GM19467 (cell line): ENCODE results near the gene MMP15.

Experiments
- ATAC-seq: cut with Tn5 transposase; IDR thresholded peaks from one replicate; pipeline ENCODE4 v1.9.1; 2021; ENCODE audit warnings: mild to moderate bottlenecking, moderate library complexity; ENCODE audit not compliant: unreplicated experiment

Gene MMP15

DNA sequence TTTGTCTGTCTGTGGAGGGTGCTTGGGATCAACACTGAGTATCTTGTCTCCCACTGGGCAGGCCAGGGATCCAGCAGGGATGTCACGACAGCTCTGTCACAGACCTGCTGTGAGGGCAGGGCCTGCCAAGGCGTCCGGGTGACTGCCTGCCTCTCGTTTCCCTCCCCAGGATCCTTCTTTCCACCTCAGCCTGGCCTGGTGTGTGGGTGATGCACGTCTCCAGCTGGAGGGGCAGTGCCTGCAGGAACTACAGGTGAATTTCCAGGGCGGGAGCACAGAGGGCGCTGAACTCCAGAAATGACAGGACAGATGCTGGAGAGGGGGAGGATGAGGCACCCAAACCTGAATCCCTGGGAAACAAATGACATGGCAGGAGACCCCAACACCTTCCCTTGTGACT lies 6.8 kb upstream of the MMP15 start:
- ATAC-seq, result no peak

- no peak for ATAC-seq
These were observed 5.6 kb upstream of the MMP15 start for GRCh38 chr16:58019866-58020538.

DNA sequence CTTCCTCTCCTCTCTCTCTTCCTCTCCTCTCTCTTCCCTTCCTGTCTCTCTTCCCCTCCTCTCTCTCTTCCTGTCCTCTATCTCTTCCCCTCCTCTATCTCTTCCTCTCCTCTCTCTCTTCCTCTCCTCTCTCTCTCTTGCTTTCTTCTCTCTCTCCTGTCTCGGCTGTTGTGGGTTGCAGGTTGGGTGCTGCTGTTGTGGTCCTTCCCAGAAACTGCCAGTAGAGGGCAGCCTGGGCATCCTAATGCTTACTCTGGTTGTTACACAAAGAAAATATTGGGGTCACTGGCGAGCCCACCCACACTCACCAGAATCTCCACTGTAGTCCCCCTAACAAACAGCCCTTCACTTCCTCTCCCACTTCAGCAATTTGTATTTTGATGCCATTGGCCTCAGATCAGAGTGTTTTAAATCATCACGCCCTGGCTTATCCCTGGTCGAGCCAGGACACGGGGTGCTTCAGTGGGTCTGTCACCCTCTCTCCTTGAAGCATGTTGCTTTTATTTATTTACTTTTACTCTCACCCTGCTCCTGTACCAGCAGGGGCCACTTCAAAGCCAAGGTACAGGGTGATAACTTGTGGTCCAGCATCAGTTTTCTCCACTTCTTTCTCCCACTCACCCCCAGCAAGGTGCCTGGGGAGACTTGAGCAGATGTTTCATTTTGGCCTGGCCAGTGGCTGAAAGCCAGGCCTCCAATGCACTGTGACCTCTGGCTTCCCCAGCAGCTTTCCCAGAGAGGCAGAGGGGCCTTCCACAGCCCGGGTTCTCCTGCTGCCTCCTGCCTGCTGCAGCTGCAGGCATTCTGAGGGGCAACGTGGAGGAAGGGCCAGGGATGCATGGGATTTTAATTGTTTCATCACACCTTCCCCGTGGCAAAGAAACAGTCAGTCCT lies 4.7 kb upstream of the MMP15 start:
- no peak for ATAC-seq

GRCh38 chr16:58021661-58022551 lies 3.6 kb upstream of the MMP15 start:
- ATAC-seq, result no peak

GRCh38 chr16:58022601-58023371 lies 2.8 kb upstream of the MMP15 start:
- no peak for ATAC-seq

DNA sequence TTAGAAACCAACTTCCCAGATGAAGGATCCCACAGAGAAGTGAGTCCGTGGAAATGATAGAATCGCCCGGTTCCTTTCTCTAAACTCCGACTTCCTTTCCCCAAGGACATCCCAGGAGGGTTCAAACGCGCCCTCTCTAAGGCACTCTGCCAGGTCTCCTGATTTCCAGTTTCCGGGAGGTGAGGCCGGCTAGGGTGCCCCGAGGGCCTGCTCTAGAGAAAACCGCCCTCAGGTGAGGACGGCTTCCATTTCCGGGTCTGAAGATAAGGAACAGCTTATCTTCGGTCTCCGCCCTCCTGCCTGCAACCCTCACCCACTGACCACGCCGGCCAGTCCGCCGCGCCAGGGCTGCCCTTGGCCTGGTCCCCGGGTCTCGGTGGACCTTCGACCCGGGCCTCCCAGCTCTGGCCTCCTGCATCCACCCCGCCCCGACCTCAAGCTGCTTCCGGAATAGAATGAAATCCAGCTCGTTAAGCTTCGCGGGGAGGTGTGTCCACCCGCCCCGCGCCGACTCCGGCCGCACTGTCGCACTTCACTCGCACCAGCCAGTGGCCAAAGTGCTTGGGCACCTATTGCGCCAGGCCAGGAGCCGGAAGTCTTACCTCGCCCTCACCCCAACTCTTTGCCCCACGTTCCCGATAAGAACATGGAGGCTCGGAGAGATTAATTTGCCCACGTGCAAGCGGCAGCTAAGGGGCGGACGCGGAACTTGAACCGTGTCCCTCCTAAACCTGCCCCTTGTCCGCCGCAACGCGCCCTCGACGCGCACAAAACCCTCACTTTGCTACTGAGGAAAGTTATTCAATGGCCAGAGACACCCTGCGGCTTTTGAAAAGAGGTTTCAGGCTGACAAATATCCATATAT lies 836 bp upstream of the MMP15 start:
- ATAC-seq, result no peak

DNA sequence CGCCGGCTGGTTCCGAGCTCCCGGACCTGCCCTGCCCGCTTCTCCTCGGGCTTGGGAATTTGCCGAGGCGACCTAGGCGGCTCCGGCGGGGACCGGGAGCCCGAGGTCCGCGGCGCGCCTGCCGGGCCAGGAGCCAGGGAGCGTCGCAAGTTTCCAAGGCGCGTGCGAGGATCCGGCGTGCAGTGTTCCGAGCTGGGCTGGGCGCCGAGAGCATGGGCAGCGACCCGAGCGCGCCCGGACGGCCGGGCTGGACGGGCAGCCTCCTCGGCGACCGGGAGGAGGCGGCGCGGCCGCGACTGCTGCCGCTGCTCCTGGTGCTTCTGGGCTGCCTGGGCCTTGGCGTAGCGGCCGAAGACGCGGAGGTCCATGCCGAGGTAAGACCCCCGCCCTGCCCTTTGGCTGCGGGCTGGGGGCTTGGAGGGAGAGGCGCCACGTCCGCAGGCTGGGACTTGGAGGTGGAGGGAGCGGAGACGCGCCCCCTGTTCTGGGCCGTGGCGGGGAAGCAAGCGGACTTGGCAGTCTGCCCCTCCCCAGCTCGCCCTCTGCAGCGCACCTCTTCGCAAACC lies 668 bp downstream of the MMP15 start:
- ATAC-seq, result peak; percentile 14

DNA sequence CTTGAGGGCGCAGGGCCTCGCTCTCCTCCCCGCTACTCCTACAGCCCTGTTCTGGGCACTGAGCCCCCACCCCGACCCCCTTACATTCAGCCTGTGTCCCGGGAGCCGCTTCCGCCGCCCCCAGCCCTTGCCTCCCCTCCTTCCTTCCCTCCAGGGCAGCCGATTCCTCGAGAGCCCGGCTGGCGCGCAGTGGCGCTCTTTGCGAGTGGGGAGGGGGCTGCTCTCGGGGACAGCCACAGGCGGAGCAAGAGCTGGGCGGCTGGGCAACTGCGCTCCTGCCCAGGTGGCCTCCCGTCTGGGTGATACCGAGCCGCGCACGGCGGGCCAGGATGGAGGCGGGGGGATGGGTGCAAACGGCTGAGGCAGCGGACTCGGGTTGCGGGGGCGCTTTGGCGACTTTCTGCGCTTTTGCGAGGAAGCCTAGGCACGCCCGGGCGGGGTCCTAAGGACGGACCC lies 1.2 kb downstream of the MMP15 start:
- no peak for ATAC-seq

DNA sequence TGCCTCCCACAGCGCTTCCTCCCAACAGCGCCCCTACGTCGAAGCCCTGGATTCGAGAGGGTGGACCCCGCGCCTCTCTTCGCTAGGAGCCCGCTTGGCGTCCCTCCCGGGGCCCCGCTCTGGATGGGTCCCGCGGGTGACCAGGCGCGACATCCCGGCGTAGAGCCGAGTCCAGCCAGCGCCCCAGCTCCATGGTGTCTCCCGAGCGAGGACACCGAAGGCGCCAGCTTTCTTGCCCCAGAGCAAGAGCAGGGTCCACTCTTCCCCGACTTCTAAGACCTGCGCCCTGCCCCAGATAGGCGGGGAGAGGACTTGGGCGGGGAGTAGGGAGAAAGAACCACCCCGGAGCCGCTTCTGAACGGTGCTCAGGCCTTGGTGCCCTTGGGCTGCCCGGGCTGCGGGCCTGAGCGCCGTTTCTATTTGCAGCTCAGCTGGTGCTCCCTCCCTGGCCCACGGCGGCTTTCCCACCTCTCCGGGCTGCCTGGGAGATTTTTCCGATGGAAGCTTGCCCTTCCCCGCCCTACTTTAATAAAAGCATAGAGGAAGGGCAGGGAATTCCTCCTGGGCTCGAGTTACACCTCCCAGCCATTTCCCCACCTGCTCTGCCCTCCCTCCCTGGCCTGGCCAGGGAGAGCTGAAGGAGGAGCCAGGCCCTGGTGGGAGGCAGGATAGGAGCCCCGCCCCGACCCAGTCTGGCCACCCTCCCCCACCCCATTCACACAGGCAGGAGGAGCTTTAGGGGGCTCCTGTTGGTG lies 1.8 kb downstream of the MMP15 start:
- ATAC-seq, result no peak

DNA sequence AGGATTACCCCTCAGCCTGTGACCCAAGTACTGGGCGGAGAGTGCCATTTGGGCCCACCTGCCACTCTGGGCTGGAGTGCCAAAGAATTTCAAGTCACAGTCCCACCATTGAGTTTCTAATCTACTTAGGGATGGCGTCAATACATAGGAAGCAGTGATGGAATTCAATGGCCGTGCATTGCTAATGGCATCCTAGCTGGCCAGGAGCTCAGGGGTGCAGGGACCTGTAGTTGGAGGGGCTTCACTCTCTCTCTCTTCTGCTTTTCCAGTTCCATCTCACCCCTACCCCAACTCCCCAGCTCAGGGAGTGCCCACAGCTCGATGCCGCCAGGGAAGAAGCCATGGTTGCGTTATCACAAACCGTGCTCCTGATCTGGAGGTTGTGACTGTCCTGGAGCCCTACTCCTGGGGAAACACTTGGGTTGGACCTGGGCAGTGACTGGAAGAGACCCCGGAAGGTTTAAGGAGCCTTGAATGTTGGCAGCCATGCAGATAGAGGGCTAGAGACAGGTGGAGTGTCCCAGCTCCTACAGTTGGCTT lies 2.4 kb downstream of the MMP15 start:
- no peak for ATAC-seq

- no peak for ATAC-seq
These were observed 3.1 kb downstream of the MMP15 start for GRCh38 chr16:58028541-58029070.

GRCh38 chr16:58029410-58029809 lies 3.9 kb downstream of the MMP15 start:
- ATAC-seq, result no peak

DNA sequence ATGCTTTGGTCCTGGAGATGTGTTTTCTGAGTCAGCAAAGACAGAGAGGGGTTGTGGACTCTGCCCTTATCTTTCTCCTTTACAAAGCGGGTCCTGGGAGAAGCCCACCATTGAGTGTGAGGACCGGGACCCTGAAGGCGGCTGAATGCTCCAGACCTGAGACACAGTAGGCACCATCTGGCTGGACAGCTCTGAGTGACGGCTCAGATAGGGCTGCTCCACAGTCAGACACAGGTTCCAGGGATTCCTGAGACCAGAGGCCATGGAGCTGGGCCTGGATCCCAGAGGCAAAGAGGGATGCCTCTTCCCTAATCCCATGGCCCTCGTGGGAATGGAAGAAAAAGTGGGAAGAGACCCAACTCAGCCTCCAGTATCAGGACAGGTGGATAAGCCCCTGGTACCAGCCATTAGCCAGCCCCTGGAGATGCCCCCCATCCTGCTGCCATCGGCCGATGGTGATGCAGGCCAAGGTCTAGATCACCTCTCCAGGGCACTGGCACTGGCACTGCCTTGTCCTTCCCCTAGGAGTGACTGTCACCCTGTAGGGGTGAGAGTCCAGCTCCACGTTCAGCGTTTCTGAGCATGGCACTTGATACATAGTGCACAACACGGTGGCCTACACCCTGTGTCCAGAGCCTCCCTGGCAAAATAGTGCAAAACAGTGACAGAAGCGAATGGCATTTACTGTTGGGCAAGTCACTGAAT lies 4.7 kb downstream of the MMP15 start:
- no peak for ATAC-seq

DNA sequence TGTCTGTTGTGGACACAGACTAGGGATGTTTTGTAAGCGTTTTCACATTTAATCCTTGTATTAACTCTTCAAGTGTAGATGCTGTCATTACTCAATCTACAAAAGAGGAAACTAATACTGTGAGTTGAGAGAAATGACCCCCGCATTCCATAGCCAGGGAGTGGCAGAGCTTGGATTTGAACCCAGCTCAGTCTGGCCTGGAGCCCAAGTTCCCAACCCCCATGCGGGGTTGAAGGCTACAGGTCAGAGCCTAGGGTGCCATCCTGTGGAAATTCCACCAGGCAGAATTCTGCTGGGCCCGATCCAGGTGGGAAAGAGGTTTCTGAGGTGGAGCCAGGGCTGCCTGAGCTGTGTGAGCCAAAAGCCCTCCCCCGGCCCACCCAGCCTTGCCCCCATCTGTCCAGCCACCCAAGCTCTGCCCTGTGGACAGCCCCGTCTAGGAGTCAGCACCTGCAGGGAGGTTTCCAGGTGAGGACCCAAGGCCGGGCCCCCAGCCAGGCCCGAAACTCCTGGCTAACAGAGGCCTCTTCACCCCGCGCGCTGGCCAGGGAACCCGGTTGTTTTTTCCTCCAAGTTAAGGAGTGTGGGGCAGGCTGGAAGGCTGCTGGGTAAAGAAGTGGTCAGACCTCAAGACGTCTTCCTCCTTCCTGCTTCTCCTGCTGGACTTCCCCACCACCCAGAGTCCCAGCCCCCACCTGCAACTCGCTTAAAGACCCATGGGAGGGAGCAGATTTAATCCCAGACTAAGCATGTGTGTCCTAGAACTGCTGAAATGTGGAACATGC lies 5.7 kb downstream of the MMP15 start:
- ATAC-seq, result no peak

GRCh38 chr16:58032710-58033293 lies 7.2 kb downstream of the MMP15 start:
- ATAC-seq, result no peak

- ATAC-seq, result no peak
These were observed 8.7 kb downstream of the MMP15 start for GRCh38 chr16:58034128-58034685.
